ENCODE measurements around the gene RXRA. TPM values are rescaled to one million over a fixed set of nuclear protein-coding genes. Genes with fewer than 3 reads are reported as not detected.

The RXRA gene
- total and polyA plus RNA-seq, 2 of the 13 experiments (the other 11 are each of a cell fraction or from before 2014, with no cell fraction given) = 18.9 to 29.2 TPM

DNA sequence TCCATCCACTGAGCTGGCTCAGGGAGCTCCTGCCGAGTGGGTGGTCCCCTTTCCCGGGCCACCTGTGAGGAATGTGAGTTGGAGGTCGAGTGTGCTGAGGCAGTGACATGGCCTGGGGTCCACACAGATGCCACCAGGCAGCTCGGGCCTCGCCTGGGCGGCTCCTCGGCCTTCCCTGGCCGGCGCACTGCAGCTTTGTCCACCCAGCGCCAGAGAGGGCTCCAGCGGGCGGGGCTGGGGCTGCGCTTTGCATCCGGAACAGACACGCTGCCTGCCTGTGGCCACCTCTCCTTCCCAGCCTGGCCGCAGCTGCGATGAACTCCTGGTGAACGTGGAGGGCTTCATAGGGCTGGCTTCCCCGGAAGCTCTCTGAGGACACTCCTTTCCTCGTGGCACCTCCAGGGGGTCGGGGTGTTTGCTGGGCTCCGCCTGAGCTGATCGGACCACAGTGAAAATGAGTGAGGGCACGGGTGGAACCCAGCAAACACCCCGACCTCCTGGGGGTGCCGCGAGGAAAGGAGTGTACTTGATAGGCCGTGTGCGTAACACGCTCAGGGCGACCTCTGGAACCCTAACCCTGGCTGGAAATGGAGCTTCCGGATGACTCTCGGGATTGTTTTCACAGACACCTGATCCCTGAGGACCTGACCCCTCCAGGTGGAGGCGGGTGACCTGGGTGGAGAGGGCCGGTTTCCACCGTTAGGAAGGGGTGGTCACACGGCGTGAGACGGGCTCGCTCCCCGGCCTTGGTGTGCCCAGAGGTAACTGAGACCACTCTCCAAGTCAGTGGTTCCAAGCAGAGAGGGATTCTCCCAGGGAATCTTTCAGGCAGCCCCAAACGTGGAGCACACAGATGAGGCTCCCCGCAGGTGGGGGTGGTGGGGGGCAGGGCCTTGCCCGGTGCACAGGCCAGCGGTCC lies 31.8 kb upstream of the RXRA start:
- WGBS (ENCODE audit: low lambda C conversion rate) = 16% methylated on average over 8 of the region's 45 CpGs
- Histone ChIP-seq H3K4me3 (replicated peaks in 1 of 3; ENCODE audit: insufficient read depth in 1 of 3, low read depth in 2 of 3, low read length in 3 of 3) (peak overlapping the region in 1 of 3 experiments; percentile 48; a peak in 1 of 6 replicates), H4K20me1 (ENCODE audit: insufficient read depth, low read length) (no peaks in the 10 kb centered on the region), H3K4me1 (ENCODE audit: insufficient read depth, low read length) (peaks cover 55% of the 10 kb centered on the region), H3K36me3 (replicated peaks in 1 of 2; ENCODE audit: control insufficient read depth in 1 of 2, insufficient read depth in 2 of 2, low read length in 2 of 2) (no peaks in the 10 kb centered on the region), H2AFZ (ENCODE audit: low read length) (no peak overlapping the region), H3K9ac (ENCODE audit: insufficient read depth, low read depth, low read length) (no peak overlapping the region), H3K27ac (ENCODE audit: extremely low read length, insufficient read depth, low read length) (no peak overlapping the region), H3K27me3 (ENCODE audit: control insufficient read depth in 1 of 2, insufficient read depth in 2 of 2, low read length in 2 of 2) (peaks cover 9 to 80% of the 10 kb centered on the region in 2 experiments), H3K9me3 (ENCODE audit: low read length) (no peaks in the 10 kb centered on the region), H3K79me2 (ENCODE audit: insufficient read depth, low read length) (no peaks in the 10 kb centered on the region), H3K4me2 (ENCODE audit: low read depth, low read length) (peak overlapping the region; percentile 45)
- no TSS peak for BruUV-seq (replicated peaks)
- intact Hi-C loops (cut with micrococcal nuclease; ENCODE audit: unreplicated experiment) = no loop called here
- CTCF ChIA-PET (ENCODE audit: low intra/inter-chr PET ratio, low total read pairs) = no interaction called here
- no peak for DNase-seq (ENCODE audit: low spot score)
- ATAC-seq = peak; percentile 65
- in situ Hi-C loops (cut with HindIII; ENCODE audit: extremely low pct_ligation_motif_present, low pct_unique_long_range_greater_than_20kb) = no loop called here
- POLR2A ChIA-PET = no interaction called here
- no peak for FAIRE-seq
- TF ChIP-seq MAX (IDR thresholded peaks at IDR 0.05) (0 out of 2 replicates have a peak, but pooled peaks have one; percentile 35), KDM5B (CRISPR knock-in tag; IDR thresholded peaks at IDR 0.05; ENCODE audit: borderline replicate concordance) (peak; percentile 60; the same call in 1 of the 2 replicates), SIX1 (CRISPR knock-in tag; IDR thresholded peaks at IDR 0.05; ENCODE audit: borderline replicate concordance) (0 out of 2 replicates have a peak, but pooled peaks have one; percentile 31), ZNF451 (CRISPR knock-in tag; IDR thresholded peaks at IDR 0.05) (0 out of 2 replicates have a peak, but pooled peaks have one; percentile 20), UBTF (CRISPR knock-in tag; IDR thresholded peaks at IDR 0.05) (0 out of 2 replicates have a peak, but pooled peaks have one; percentile 15), SP5 (CRISPR knock-in tag; IDR thresholded peaks at IDR 0.05; ENCODE audit: borderline replicate concordance, low read depth) (0 out of 2 replicates have a peak, but pooled peaks have one; percentile 21), ZNF773 (CRISPR knock-in tag; IDR thresholded peaks at IDR 0.05; ENCODE audit: borderline replicate concordance) (no peak), SNAI1 (CRISPR knock-in tag; IDR thresholded peaks at IDR 0.05; ENCODE audit: borderline replicate concordance) (no peak), SALL1 (CRISPR knock-in tag; IDR thresholded peaks at IDR 0.05) (peak; percentile 11; the same call in 1 of the 2 replicates), ZNF18 (CRISPR knock-in tag; IDR thresholded peaks at IDR 0.05; ENCODE audit: insufficient replicate concordance) (peak; percentile 26), ZNF776 (CRISPR knock-in tag; IDR thresholded peaks at IDR 0.05) (peak; percentile 74; the same call in 1 of the 2 replicates), ZNF260 (CRISPR knock-in tag; IDR thresholded peaks at IDR 0.05; ENCODE audit: borderline replicate concordance, low read depth) (no peak)
- TF ChIP-seq, protein P1, sequence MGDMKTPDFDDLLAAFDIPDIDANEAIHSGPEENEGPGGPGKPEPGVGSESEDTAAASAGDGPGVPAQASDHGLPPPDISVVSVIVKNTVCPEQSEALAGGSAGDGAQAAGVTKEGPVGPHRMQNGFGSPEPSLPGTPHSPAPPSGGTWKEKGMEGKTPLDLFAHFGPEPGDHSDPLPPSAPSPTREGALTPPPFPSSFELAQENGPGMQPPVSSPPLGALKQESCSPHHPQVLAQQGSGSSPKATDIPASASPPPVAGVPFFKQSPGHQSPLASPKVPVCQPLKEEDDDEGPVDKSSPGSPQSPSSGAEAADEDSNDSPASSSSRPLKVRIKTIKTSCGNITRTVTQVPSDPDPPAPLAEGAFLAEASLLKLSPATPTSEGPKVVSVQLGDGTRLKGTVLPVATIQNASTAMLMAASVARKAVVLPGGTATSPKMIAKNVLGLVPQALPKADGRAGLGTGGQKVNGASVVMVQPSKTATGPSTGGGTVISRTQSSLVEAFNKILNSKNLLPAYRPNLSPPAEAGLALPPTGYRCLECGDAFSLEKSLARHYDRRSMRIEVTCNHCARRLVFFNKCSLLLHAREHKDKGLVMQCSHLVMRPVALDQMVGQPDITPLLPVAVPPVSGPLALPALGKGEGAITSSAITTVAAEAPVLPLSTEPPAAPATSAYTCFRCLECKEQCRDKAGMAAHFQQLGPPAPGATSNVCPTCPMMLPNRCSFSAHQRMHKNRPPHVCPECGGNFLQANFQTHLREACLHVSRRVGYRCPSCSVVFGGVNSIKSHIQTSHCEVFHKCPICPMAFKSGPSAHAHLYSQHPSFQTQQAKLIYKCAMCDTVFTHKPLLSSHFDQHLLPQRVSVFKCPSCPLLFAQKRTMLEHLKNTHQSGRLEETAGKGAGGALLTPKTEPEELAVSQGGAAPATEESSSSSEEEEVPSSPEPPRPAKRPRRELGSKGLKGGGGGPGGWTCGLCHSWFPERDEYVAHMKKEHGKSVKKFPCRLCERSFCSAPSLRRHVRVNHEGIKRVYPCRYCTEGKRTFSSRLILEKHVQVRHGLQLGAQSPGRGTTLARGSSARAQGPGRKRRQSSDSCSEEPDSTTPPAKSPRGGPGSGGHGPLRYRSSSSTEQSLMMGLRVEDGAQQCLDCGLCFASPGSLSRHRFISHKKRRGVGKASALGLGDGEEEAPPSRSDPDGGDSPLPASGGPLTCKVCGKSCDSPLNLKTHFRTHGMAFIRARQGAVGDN (CRISPR knock-in tag; IDR thresholded peaks at IDR 0.05) = peak; percentile 78
